NCI-H2227 (cell line): Measurements from ENCODE around the gene ANGPTL2.
"Not testable (repeated sequence)": the region's sequence is repeated elsewhere in the genome, so short reads cannot be mapped to it uniquely, and the experiment has no call there.

Source experiments
- DNase-seq: peaks from one replicate; lab custom pipeline; 2025; ENCODE audit not compliant: unreplicated experiment; lab: John Stamatoyannopoulos, UW

The ANGPTL2 gene

GRCh38 chr9:127155314-127155960 lies 33.0 kb upstream of the ANGPTL2 start:
- DNase-seq, result no peak

DNA sequence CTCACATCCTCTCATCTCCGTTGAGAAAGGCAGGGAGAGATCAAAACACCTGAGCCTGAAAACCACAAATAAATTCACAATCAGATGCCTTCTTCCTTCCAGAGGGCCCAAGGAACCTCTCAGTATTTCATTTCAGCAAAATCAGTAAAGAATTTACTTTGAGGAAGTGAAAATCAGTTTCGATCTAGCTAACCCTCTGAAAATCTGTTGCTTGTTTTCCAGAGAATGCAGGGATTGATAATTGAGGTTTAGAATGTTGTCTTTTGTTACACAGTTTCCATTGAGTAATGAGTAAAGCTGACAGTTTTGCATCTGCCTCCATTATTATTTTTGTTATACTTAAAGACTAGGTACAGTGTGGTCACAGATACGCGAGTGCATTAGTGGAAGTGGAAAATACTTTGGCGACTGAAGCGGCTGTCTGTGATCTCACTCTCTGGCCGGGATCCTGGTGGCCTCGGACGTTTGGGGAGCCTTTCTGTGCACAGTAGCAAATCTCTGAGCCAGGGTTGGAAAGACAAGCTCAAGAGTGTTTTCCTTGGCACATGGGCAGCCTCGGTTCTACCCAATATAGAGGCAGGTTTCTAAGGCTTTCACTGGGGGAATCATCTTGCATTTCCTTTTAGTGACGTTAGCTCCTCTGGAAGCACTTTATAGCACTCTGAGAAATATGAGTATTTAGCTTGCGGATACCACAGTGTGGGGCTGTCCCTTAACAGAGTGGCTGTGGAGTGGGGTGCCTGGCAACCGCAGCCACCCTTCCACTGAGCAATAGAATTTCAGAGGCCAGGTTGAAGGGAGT lies 32.2 kb upstream of the ANGPTL2 start:
- DNase-seq, result no peak

DNA sequence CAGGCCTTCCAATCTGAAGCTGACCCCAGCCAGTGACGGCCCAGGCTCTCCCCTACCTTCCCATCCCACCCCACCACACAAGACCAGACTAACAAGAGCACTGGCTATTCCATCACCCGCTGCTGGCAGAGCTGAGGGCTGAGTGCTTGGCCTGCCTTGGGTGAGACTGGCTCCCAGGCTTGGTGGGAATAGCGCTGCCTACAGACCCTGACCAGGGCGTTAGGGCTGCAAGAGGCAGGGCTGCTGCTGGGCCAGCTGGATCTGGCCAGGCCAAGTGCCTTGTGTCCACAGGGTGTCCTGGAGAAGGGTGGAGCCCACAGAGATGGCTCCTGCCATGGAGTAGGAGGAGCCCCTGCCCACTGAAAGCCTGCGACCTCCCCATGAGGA lies 31.6 kb upstream of the ANGPTL2 start:
- DNase-seq, result no peak

- DNase-seq, result no peak
These were observed 31.1 kb upstream of the ANGPTL2 start for GRCh38 chr9:127153501-127153900.

GRCh38 chr9:127149463-127150390 lies 27.3 kb upstream of the ANGPTL2 start:
- no peak for DNase-seq

- DNase-seq, result no peak
These were observed 26.6 kb upstream of the ANGPTL2 start for GRCh38 chr9:127149010-127149409.

DNA sequence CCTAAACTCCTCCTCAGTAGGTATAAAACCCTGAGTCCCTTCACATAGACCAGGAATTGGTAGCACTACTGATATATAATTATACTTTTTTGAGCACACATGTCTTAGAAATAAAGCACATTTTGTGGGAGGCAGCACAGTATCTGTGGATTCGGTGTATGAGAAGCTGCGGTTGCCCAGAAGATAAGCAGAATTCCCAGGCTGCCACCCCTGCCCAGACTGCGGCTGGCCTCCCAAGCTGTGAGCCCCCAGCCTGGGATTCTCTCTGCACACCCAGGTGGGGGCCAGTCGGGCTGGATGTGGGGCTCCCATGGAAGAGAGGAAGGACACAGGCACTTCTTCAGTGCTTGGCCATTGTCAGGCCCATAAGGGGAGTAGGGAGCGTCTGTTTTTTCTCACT lies 25.6 kb upstream of the ANGPTL2 start:
- DNase-seq, result no peak

- DNase-seq, result no peak
These were observed 24.8 kb upstream of the ANGPTL2 start for GRCh38 chr9:127147251-127147650.

DNA sequence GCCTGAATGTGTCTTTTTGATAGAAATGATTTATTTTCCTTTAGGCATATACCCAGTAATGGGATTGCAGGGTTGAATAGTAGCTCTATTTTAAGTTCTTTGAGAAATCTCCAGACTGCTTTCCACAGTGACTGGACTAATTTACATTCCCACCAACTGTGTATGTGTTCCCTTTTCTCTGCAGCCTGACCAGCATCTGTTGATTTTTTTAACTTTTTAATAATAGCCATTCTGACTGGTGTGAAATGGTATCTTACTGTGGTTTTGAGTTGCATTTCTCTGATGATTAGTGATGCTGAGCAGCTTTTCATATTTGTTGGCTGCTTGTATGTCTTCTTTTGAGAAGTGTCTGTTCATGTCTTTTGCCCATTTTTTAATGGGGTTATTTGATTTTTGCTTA lies 24.4 kb upstream of the ANGPTL2 start:
- not testable (repeated sequence) for DNase-seq

DNA sequence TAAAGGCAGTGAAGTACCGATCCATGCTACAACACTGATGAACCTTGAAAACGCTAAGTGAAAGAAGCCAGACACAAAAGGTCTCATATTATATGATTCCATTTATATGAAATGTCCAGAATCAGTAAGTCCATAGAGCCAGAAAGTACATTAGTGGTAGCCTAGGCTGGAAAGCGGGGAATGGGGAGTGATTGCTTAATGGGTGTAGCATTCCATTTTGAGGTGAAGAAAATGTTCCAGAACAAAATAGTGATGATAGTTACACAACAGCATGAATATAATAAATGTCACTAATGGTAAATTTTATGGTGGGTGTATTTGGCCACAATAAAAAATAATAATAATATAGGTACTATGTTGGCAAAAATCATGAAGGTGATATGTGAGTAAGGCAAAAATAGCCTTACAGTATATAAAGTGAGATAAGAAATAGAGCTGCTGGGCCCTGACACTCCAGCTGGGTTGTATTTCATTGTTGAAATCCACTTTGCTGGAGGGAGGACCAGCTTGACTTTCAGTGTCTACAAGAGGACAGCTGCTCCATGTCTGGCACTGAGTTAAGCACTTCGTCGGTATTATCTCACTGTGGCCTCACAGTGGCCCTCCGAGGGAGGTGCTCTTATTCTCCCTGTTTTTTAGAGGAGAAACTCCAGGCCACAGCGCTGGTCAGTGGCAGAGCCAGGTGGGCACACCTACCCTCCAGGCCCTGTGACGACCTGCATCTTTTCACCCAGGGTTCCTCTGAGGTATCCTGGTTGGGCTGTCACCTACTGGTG lies 22.4 kb upstream of the ANGPTL2 start:
- DNase-seq, result no peak

DNA sequence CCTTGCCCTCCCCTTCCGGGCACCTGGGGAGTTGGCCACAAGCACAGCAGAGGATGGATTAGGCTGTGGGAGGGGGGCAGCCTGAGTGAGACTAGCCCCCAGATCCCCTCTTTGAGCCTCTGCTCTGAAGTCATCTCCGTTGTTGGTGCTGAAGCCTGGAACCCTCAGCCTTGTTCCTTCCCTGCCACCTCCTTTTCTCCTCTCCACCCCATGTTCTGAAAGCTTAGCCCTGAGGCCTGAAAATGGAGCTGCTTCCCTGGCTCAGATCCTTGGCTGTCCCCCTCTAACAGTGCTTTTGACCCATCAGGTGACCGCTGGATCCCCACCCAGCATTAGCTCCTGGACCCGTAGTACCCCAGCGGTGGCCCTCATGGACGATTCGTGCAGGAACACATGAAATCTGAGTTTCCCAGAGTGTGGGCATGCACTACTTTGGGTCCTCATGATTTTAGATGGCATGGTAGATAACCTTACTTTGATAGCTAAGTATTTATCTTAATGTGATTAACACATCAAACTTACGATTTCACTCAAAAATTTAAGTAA lies 21.6 kb upstream of the ANGPTL2 start:
- DNase-seq, result no peak

DNA sequence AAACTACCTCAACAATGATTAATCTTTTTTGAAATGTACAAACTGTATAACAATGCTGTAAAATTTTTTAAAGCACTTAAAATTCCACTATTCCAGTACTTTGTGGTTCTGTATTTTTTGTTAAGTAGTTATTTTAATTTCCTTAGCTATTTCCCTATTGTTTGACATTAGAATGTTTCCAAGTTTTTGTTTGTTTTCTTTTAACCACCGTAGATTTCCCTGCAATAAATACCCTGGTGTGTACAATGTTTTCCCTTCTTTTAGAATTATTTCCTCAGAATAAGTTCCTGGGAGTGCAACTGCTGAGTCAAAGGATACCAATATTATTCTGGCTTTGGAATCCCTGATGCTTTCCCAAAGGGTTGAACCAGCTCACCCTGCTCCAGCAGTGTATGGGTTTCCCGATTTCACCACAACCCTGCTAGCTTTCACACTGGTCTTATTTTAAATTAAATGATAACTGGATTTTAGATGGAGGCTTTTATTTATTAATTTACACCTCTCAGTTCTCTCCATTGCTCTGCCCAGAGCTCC lies 20.6 kb upstream of the ANGPTL2 start:
- no peak for DNase-seq

DNA sequence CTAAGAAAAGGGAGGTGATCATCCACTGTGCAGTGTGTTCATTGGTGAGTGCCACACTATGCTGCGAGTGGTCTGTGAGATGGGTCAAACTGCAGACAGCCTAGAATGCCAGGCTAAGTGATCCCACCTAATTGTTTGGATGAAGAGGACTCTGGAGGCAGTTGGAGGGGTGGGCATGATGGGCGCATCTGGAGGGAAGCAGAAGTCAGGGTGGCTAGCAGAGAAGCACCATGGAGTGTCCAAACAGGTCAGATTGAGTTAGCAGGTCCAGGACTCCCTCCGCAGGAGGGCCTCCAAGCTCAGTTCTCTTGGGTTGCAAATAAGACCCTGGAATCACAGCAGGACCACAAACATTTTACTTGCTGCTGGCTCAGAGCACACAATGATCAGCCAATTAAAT lies 19.9 kb upstream of the ANGPTL2 start:
- DNase-seq, result no peak

- no peak for DNase-seq
These were observed 18.6 kb upstream of the ANGPTL2 start for GRCh38 chr9:127140842-127141675.

- DNase-seq, result no peak
These were observed 17.7 kb upstream of the ANGPTL2 start for GRCh38 chr9:127140181-127140580.

GRCh38 chr9:127139775-127140174 lies 17.3 kb upstream of the ANGPTL2 start:
- DNase-seq, result no peak

DNA sequence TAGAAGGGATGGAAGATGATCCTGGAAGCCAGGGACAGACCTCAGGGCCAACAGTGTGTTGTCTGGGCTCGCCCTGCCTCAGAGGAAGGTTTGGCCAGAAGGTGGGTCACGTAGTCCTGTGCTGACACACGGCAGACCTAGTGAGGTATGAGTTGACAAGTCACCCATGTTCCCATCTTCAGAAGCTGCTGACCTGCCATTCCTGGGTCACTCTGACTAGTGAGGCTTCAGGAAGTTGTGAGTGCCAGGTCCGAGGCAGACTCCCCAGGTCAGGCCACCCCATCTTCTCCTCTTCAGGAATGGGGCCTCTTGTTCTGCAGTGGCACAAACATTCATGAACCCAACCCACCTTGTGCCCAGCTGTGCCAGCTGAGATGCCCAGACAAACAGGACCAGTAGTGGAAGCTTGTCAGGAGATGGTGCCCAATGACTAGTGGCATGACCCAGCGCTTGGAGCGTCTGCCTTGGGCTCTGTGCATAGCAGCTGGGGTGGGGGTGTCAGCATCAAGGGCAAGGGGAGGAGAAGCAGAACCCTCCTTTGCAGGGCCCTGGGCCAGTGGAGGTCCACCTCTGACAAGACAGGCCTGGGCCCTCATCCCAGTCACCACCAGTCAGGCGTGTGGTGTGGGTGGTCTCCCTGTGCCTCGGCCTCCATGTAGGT lies 16.8 kb upstream of the ANGPTL2 start:
- DNase-seq, result no peak

DNA sequence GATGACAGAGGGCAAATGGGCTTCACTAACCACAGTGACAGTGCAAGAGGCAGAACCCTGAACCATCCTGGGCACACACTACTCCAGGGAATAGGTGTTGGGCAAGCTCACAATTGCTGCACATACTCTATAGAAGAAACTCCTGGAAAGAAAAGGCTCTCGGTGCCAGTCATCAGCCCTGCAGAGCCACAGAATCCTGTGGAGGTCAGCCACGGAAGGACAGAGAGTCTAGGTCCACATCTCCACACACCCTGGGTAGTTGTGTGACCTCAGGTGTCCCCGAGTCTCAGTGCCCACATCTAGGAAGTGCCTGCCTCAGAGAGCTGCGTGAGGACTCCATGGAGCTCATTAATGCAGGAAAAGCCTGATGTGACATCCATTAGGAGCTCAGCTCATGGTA lies 16.0 kb upstream of the ANGPTL2 start:
- DNase-seq, result no peak
